Keratinocyte (primary cell): ENCODE data around the gene SGO2.

ENCODE experiments used
- EZH2 ChIP-seq: IDR thresholded peaks from one replicate; pipeline ENCODE4 v1.6.1; 2012; ENCODE audit warnings: inconsistent platforms, mild to moderate bottlenecking, low read length, moderate library complexity
- TF ChIP-seq, protein P1 (sequence below), 3 experiments: IDR thresholded peaks in 1 of 3; conservative IDR thresholded peaks in 1 of 3; optimal IDR thresholded peaks in 1 of 3; 2 replicates in 2 of 3; 3 replicates in 1 of 3; pipeline versions ENCODE3 to v1.5.1; 2011; ENCODE audit warnings: low read length in 3 of 3, mild to moderate bottlenecking in 3 of 3, moderate library complexity in 2 of 3, control low read depth in 1 of 3, inconsistent platforms in 1 of 3; ENCODE audit not compliant: insufficient read depth in 2 of 3; ENCODE audit errors: extremely low read depth in 1 of 3

- TF ChIP-seq, protein P1, sequence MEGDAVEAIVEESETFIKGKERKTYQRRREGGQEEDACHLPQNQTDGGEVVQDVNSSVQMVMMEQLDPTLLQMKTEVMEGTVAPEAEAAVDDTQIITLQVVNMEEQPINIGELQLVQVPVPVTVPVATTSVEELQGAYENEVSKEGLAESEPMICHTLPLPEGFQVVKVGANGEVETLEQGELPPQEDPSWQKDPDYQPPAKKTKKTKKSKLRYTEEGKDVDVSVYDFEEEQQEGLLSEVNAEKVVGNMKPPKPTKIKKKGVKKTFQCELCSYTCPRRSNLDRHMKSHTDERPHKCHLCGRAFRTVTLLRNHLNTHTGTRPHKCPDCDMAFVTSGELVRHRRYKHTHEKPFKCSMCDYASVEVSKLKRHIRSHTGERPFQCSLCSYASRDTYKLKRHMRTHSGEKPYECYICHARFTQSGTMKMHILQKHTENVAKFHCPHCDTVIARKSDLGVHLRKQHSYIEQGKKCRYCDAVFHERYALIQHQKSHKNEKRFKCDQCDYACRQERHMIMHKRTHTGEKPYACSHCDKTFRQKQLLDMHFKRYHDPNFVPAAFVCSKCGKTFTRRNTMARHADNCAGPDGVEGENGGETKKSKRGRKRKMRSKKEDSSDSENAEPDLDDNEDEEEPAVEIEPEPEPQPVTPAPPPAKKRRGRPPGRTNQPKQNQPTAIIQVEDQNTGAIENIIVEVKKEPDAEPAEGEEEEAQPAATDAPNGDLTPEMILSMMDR (optimal IDR thresholded peaks at IDR 0.05 in 1 of 3, IDR thresholded peaks at IDR 0.05 in 1 of 3, conservative IDR thresholded peaks at IDR 0.05 in 1 of 3; ENCODE audit: extremely low read depth in 1 of 3, insufficient read depth in 2 of 3, low read length in 3 of 3), result no peak
- TF ChIP-seq EZH2, result no peak
These were observed 100.0 kb downstream of the SGO2 start for GRCh38 chr2:200625958-200626363.
